ENCODE data around the gene ZNF442.

GRCh38 chr19:12353375-12353774 is 12.1 kb downstream of the ZNF442 start:
- TF ChIP-seq EZH2 (IDR thresholded peaks at IDR 0.05) (no peak), FOXP2 (optimal IDR thresholded peaks at IDR 0.05; ENCODE audit: control extremely low read depth, extremely low read length, insufficient read depth) (no peak)

All from SK-N-MC (cell line).